GM18505 (cell line): ENCODE results near the gene KRT72.

Source experiments
- ATAC-seq: cut with Tn5 transposase; IDR thresholded peaks from one replicate; pipeline ENCODE4 v1.9.1; 2021; ENCODE audit not compliant: unreplicated experiment
- POLR2A ChIP-seq: IDR thresholded peaks from 4 replicates; pipeline ENCODE4 v1.6.1; 2011; ENCODE audit warnings: borderline replicate concordance; ENCODE audit not compliant: insufficient read depth, insufficient read length; ENCODE audit errors: extremely low read depth

The KRT72 gene

DNA sequence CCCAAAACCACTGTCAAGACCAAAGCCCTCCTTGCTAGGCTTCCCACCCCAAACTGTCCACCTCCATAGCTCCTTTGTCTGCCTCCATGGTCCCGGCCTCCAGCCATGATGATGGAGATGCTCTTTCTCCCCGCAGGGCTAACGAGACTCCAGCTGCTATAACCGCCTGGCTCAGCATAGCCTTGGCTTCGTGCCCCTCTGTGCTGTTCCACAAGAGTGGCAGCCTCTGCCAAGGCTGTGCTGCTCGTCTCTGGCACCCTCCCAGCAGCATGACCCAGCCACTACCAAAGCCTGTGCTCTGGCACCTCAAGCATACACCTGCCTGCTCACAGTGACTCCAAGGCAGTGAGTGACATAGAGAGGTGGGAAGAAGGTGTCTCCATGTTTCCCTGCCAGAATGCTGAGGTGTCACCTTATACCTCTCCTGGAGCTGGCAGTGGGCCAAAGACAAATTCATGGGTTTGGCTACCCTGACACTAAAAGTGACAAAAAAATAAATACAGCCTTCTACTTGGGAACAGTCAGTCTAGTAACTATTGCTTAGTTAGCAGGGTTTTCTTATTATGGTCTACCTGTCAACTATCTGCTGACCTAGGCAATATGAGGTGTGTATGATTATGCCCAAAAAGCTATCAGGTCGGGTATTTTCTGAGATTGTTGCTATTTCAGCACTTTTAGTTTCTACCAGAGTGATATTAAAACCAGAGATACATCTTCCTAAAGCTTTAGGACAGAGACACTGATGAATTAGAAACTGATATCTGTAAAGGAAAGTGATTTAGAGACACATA lies 33.2 kb upstream of the KRT72 start:
- ATAC-seq, result no peak

GRCh38 chr12:52633383-52633782 lies 32.1 kb upstream of the KRT72 start:
- ATAC-seq, result no peak
- no peak for TF ChIP-seq POLR2A

More for the DNA sequence above, 33.2 kb upstream of the KRT72 start:
- TF ChIP-seq POLR2A, result no peak

- no peak for ATAC-seq
- TF ChIP-seq POLR2A, result no peak
Observed at GRCh38 chr12:52632656-52633055, 31.4 kb upstream of the KRT72 start.

GRCh38 chr12:52631676-52632459 lies 30.6 kb upstream of the KRT72 start:
- no peak for TF ChIP-seq POLR2A
- ATAC-seq, result no peak

DNA sequence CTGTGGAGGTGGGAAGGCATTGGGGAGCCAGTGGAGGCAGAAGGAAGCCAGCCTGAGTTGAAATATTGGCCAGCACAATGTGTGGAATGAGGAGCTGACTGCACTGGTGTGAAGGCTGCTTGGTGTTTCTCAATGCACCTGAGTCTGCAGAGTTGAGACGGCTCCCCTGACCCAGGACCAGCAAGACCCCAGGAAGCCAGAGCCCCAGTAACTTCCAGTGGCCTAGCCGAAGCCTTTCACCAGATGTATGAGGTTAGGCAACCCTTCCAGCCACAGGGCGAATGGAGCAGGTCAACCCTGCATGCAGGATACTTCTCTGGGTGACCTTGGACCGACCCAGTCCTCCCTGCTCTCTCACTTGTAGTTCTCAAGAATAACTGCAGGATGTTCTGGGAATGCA lies 30.0 kb upstream of the KRT72 start:
- no peak for ATAC-seq
- TF ChIP-seq POLR2A, result no peak

DNA sequence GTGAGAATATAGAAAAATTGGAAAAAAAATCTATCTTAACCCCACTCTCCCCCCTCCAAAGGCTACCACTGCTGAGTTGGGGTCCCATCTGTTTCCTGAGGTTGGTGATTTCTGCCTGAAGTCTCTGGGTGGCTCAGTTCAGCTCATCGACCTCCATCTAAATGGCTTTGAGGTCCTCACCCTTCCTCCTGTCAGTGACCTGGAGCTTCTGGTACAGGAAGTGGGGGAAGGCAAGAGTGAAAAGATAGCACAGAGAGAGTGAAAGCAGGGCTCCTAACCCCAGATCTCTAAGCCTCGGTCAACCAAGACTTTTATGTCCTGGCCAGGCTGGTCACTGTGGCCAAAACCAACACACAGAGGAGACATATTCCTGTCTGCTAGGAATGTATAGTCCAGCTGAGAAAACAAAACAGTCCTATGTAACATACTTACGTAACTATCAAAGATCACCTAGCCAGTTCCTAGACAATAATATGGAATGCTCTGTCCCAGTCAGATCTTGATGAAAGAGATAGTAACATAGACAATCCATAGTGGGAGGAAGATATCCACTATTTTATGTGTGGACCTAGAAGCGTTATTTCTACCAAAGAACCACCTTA lies 29.4 kb upstream of the KRT72 start:
- TF ChIP-seq POLR2A, result no peak
- no peak for ATAC-seq

DNA sequence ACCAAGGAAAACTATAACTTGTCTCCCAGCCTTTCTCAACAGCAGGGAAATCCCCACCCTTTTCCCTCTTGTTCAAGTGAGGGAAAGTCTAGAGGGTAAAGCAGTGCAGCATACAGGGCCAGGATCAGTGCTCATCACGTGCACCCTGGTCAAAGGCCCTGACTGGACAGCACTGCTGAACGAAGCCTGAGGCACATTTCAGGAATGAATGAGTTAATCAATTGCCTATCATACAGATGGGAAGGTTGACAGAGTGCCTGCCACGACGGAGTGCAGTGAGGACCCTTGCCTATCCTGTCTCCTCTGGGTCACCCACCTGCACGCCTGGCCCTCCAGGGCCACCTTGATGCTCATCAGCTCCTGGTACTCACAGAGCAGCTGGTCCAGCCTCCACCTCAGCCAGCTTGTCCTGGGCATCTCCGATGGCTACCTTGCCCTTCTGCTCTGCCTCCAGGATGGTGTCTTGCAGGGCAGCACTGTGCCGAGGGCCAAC lies 28.8 kb upstream of the KRT72 start:
- no peak for TF ChIP-seq POLR2A
- ATAC-seq, result no peak

- no peak for TF ChIP-seq POLR2A
- ATAC-seq, result no peak
Observed at GRCh38 chr12:52629281-52630007, 28.2 kb upstream of the KRT72 start.

DNA sequence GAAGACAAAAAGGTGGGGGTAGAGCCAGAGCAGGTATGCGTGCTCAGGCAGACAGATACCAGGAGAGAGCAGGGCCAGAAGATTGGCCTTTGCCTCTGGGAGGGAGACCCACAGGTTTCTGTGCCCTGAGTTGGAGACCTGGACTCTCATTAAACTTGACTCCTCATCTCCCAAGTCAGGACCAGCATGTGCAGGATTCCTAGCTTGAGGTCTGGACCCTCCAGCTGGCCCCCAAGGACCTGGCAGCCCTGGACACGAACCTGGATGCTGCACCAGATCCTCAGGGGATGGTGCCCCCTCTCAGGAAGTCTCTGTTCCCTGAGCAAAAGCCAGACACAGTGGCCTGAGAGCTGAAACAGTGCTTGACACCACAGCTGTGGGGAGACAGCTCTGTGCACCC lies 27.6 kb upstream of the KRT72 start:
- no peak for ATAC-seq
- no peak for TF ChIP-seq POLR2A

DNA sequence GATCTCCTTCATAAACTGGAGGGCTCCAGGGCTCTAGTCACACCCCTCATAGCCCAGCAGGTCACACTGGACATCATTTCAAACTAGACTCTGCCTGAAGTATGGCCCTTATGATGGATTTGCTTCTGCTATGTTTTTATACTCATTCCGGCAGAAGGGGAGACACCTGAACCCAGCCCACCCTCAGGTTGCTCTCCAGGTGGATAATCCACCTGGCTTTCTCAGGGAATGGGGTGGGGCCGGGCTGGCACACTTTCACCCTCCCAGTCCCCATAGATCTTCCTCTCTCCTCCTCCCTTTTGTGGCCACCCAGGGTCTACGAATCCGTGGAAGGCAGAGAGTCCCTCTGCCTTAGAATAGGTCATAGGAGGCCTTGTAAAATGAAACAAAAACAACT lies 26.8 kb upstream of the KRT72 start:
- no peak for TF ChIP-seq POLR2A
- no peak for ATAC-seq

- no peak for ATAC-seq
- TF ChIP-seq POLR2A, result no peak
Observed at GRCh38 chr12:52627395-52628110, 26.3 kb upstream of the KRT72 start.

DNA sequence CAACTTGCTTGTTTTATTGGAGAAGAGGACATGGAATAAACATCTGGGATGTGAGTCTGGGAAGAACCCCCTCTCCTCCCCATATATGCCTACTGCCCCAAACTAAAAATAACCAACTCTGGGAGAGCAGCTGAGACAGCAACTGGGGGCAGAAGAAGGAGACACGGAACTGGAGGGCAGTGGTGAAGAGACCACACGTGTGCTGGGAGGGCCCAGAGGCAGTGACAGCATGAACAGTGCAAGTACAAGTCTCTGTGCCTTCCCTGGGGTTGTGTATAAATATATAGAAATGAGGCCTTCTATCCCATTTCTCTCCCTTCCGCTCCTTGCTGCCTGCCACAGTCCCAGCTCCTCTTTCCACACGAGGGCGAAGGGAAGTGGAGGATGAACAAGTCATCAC lies 21.1 kb upstream of the KRT72 start:
- TF ChIP-seq POLR2A, result no peak
- ATAC-seq, result no peak

- no peak for ATAC-seq
- no peak for TF ChIP-seq POLR2A
Observed at GRCh38 chr12:52618866-52619265, 17.6 kb upstream of the KRT72 start.

DNA sequence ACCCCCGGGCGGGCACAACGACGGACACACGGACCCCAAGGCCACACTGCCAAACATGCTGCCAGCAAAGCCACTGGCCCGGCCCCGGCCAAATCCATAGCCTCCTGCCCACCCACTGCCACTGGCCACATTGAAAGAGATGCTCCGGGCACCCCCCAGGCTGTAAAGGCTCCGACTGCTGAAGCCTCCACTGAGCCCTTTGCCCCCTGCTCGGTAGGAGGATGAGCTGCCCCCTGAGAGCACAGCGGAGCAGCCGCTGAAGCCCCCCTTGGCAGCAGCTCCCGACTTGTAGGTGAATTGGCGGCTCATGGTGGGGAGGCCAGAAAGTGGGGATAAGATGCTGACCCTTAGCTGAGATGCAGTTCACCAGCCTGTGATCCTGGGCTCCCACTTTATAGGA lies 17.0 kb upstream of the KRT72 start, which contains the start of gene KRT73:
KRT73 (minus strand) TSS at position 344 of the 400 bp plus-strand sequence; CDS start at position 309, 35 bp downstream.
- no peak for TF ChIP-seq POLR2A
- ATAC-seq, result no peak
